ENCODE data around the gene ATAD3B.

ATAD3B gene

DNA sequence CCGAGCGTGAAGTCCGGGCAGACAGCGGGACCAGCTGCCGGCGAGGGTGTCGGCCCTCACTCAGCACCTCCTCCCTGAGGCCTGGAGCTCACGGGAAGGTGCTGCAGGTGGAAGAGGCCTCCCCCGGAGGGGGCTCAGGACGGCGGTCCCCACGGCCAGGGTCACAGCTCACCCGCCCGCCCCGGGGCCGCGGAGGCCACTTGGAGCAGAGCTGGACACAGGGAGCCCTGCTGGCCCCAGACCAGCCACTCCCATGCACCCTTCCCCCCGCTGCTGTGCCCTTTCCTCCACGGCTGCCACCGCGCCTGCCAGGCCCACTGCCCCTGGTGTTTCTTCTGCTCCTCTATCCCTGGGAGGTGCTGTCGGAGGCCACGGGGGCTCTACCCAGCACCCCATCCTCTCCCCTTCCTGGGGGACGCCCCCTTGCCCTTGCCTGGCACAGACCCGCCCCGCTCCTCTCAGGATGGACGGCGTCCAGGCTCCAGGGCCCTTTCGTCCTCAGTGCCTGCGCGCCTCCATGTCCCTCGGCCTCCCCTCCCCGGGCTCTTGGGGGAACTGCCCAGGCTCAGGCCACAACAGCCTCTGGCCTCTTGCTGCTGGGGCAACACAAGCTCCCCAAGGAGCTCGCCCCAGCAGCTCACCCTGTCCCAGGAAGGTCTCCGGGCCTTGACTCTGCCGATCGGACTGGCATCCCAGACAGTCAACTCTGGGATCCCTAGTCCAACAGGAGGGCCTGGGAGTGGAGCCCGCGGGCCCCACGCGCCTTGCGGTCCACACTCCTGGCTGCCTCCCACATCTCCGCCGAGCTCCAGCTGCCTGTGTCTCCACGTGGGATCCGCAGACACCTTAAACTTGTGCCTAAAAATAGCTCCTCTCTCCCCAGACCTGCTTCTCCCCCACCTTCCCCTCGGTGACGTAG is 64.7 kb downstream of the ATAD3B start:
- DNase-seq = no peak

DNA sequence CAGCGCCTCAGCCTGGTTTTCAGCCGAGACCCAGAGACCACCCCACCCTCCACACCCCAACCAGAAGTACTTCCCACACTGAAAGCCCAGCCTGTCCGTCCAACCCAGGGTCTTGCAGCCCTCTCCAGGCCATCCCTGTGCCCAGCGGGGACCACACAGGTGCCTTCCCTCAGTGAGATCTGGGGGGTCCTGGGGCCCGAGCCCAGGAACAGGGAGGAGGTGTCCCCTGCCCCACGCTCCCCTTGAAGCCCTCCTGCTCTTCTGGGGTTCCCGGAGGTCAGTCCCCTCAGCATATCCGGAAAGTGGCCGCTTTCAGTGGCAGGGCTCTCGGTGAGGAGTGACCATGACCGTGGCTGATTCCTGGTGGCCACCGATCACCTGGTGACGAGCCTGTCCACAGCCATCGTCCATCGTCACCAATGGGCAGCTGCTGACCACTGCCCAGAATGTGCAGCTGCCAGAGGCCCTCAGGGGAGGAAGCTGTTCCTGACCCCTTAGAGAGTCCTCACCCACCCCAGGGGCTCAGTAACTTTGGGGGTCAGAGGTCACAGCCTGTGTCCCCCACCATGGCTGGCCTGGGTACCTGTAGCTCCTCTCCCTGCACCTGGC is 65.5 kb downstream of the ATAD3B start:
- no peak for DNase-seq

DNA sequence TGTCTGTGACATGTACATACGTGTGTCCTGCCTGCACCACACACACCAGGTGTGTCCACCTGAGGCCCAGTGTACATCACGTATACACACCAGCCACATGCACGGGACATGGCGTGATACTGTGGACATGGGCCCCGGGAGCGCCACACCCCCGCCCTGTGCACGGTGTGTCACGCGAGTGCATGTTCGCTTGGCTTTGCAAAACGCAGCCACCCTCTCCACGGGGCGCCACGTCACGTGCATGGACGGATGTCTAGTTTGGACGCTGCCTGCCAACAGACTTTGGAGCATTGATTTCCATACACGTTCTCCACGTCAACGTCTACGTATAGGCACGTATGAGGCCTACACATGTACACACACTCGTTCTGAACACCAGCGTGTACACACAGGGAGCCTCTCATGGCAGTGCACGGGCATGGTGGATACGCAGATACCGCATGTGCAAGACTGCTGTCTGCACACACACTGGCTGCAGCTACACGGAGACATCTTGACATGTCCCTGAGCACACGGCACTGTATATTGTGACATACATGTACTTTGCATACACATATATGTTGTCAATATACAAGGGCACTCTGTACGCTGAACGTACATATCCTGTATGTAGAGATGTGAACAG is 66.2 kb downstream of the ATAD3B start:
- DNase-seq = no peak

DNA sequence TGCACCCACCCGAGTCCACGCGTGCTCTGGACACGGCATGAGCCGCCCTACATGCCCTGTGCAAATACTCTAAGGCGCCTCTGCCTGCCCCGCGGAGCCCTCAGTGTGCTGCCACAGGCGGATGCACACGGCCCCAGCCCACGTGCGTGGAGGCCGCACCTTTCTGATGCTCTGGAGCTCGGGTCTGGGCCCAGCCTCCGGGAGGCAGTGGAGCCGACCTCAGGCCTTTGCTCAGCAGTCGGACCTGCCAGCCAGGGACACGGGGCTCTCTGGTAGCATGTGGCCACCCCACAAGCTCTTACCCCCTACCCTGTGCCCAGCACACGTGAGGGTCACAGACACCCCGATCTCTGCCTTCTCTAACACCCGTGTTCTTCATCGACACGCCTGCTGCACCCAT is 66.8 kb downstream of the ATAD3B start:
- DNase-seq = no peak

DNA sequence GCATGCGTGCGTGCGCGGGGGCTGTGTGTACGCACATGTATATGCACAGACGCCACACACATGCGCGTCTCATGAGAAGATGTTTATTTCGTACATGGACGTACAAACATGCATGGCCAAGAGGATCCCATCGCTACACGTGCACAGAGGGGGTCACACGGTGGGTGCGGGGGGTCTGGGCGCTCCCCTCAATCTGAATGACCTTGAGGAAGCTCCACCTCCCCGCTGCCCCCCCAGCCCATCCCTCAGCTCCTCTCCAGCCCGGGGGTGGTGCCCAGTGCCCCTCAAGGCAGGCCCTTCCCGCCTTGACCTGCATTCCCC is 67.4 kb downstream of the ATAD3B start:
- DNase-seq = no peak

DNA sequence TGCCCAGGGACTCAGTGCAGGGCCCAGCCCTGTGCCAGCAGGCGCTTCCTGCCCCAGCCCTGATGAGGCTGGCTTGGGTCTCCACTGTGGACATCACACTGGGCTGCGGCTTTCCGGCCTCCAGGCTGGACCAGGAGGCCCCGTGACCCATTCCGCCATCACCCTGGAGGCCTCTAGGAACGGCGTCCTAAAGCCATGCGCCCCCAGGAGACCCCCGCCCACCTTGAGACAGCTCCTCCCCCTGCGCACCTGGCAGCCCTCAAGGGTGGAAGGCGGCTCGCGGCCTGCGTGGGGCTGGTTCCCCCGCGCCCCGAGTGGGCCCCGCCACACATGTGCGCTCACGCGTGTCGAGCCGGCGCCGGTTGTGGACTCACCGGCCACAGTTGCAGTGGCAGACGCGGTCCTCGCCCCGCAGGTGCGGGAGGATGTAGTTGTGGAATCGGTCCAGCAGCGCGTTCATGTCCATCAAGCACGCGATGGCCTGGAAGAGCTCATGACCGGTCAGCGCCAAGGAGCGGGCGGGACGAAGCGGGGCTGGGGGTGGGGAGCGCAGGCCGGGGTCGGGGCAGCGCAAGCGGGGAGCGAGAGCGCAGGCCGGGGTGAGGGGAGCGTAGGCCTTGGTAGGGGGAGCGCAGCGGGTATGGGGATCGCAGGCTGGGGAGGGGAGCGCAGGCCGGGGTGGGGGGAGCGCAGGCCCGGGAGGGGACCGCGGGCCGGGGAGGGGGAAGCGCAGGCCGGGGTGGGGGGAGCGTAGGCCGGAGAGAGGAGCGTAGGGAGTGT is 67.9 kb downstream of the ATAD3B start:
- DNase-seq = peak; percentile 64

DNA sequence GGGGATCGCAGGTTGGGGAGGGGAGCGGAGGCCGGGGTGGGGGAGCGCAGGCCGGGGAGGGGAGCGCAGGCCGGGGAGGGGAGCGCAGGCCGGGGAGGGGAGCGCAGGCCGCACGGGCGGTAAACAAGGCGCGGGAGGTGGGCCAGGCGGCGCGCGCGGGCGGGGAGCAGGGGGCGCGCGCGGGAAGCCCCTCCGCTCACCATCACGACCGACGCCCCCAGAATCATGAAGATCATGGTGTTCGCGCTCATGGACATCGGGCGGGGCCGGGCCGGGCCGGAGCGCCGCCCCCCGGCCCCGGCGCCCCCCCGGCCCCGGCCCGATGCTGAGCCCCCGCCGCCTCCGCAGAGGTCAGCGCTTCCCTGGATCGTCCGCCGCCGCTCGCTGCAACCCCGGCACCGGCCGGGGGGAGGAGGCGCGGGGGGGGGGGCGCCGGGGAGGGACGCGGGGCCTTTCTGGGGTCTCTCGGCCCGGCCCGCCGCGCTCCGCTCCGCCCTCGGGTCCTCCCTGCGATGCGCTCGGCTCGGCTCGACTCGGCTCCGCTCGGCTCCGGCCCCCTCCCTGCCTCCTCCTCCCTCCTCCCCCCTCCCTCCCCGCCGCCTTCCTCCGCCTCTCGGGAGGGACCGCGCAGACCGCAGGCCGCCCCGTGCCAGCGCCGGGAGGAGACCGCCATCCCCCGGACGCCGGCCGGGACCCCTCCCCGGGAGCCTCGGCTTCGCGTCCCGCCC is 68.7 kb downstream of the ATAD3B start, which contains the start of gene TMEM240:
Gene TMEM240, minus strand, starts transcription at position 535 of the 728 bp plus-strand sequence. Its CDS starts 278 bp downstream, at position 257.
- DNase-seq = peak; percentile 96

DNA sequence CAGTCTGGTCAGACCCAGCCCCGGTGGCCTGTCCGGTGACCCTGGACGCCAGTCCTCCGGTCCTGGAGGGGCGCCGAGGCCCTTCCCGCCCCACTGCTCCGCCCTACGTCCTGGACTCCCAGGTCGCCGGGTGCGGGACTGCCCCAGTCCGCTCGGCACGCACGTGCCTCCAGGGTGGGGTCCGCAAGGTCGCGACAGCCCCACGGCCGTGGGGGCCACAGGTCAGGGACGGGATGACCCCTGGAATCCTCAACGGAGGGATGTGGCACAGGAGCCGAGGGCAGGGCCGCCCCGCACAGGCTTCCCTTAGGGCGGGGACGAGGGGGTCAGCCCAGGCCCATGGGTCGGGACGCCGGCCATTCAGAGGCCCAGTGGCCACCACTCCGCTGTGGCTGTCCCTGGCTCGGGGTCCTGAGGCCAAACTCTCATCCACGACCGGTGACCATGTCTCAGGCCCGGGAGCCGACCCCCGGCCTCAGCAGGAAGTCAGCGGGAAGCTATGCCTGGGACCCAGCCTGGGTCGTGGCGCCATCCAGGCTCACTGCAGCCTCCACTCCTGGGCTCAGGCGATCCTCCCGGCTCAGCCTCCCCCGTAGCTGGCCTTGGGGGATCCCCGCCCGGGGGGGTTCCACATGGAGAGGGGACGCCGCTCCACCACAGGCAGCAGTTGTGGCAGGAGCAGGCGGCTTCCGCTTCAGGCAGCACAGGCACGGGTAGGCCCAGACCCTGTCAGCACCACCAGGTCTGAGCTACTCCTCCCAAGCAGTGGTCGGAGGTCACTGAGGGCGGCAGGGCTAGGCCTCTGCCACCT is 69.5 kb downstream of the ATAD3B start:
- DNase-seq = no peak

DNA sequence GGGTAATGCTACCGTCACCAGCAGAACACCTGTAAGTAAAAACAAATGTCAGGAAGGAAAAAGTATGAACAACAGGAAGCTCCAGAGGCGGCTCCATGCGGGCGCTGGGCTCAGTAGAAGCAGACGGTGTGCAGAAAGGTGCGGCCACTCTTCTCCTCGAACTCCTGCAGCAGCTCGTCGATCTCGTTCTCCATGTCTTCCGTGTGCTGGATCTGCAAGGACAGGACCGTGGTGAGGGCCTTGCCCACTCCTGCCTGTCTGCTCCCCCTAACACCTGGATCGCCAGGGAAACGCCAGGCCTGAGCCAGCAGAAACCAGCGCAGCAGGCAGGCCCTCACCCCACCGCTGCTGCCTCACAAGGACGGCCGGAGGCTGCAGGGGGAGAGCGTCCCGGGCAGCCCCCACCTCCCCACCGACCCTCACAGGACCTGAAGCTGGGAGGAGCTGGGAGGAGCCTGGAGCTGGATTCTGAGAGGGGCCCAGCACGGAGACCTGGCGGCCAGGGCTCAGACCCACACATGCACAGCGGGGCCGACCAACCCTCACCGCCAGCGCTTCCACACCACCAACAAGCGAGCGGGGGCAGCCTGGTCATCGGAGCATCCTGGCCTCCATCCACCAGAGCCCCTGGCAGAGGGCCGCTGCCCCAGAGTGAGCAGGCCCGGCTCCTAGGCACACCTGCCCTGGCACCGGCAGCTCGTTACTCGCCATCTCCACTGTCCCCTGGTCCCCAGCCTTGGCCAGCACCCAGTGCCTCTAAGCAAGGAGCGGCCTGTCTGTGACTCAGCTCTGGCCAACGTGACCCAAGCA is 70.6 kb downstream of the ATAD3B start:
- no peak for DNase-seq

DNA sequence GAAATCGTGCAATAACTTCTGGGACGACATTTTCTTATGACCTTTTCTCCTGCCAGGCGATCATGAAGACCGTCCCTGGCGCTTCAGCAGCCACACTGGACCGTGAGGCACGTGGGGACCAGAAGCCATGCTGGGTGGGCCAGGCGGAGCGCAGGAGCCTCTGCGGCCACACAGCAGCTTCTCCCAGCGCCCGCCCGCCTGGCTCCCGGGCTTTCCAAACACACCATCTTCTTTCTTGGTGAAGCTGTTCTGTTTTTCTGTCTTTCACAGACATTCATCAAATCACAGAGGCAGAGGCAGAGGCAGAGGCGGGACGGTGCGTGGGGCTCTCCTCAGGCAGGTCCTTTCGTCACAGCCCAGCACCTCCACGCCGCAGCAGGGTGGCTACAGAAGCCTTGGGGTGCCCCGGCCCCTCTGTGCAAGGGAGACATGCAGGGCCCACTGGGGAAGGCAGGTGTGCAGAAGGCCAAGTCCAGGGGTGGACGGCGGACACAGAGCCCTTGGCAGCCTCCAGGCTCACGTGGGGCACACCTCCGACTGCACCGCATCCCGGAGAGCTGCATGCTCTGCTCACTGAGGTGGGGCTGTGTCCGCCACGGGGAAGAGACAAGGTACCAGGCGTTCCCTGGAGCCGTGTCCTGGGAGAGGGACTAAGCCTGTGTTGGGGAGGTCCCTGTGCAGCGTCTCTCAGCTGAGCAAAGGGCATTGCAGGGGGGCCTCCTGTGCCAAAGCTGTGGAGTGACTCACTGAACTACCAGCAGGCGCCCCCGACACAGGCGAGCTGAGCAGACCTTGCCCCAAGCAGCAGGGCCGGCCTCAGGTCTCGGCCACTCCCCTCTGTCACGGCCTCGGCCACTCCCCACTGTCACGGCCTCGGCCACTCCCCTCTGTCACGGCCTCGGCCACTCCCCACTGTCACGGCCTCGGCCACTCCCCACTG is 71.5 kb downstream of the ATAD3B start:
- DNase-seq = no peak

DNA sequence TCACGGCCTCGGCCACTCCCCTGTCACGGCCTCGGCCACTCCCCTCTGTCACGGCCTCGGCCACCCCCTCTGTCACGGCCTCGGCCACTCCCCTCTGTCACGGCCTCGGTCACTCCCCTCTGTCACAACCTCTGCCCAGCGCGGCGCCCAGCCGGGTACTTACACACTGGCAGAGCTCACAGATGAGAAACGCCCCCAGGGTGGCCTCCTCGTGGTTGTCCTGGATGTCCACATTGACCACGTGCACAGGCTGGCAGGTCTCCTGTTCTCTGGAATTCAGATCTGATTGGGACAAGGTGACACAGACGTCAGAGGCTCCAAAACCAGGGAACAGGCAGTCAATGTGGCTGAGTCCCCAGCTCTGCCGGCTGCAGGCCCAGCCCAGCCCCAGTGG is 72.1 kb downstream of the ATAD3B start:
- DNase-seq = no peak

DNA sequence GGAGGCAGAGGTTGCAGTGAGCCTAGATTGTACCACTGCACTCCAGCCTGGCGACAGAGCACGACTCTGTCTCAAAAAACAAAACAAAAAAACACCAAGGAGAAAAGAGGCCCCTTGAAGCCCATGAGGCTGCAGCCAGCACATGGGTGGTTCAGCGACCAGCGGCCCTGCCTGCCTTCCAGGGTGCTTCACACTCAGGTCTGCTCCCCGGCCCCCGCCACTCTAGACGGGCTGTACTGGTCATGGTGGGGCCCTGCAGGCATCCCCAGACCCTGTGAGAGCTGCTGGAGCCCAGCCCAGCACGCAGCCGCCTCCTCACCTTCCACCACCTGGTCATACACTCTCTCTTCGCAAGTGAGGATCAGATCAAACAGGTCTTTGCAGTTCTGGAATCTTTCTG is 73.0 kb downstream of the ATAD3B start:
- DNase-seq = no peak

Data from NCI-H510A (cell line).